Kidney epithelial cell (primary cell): ENCODE data around the gene TMEM205. TPM values are rescaled to one million over a fixed set of nuclear protein-coding genes. Genes with fewer than 3 reads are reported as not detected.

Experiments used
- DNase-seq: peaks from one replicate; pipeline ENCODE4 v3.0.0-alpha.2; 2010; ENCODE audit warnings: low read depth
- H3K27me3 ChIP-seq: 2 replicates; pipeline ENCODE4 v1.6.0; 2011; ENCODE audit warnings: low read length; ENCODE audit not compliant: control insufficient read depth, insufficient read depth
- H3K36me3 ChIP-seq: 2 replicates; pipeline ENCODE4 v1.5.1; 2011; ENCODE audit warnings: low read length; ENCODE audit not compliant: control insufficient read depth, insufficient read depth
- H3K4me3 ChIP-seq: 2 replicates; pipeline ENCODE4 v1.5.1; 2011; ENCODE audit warnings: low read depth, mild to moderate bottlenecking, control low read depth, low read length
- CTCF ChIP-seq: IDR thresholded peaks from 2 replicates; pipeline ENCODE4 v1.5.1; 2011; ENCODE audit warnings: mild to moderate bottlenecking, moderate library complexity, low read length, control low read depth, inconsistent platforms; ENCODE audit not compliant: insufficient read depth, poor library complexity, severe bottlenecking
- total RNA-seq: library from RNA; depleted of rRNA; stranded (reverse); fragments of >200 nt; gene quantifications from 2 replicates; pipeline ENCODE4 v1.2.3, GENCODE V29; 2015

TMEM205 gene
- total RNA-seq, 1 donor from 2014 or later: 307 TPM

GRCh38 chr19:11373885-11374432, 27.9 kb upstream of the TMEM205 start:
- Histone ChIP-seq H3K4me3 (peak overlapping the region; percentile 59), H3K36me3 (no peaks in the 10 kb centered on the region), H3K27me3 (no peaks in the 10 kb centered on the region)
- DNase-seq: no peak
- no peak for TF ChIP-seq CTCF

GRCh38 chr19:11373166-11373884, 27.3 kb upstream of the TMEM205 start:
- Histone ChIP-seq H3K27me3 (no peaks in the 10 kb centered on the region), H3K36me3 (no peaks in the 10 kb centered on the region), H3K4me3 (no peak overlapping the region)
- DNase-seq: no peak
- no peak for TF ChIP-seq CTCF

GRCh38 chr19:11370744-11371143, 24.7 kb upstream of the TMEM205 start:
- no peak overlapping the region for H3K4me3 ChIP-seq

GRCh38 chr19:11367528-11367927, 21.5 kb upstream of the TMEM205 start:
- TF ChIP-seq CTCF: no peak
- H3K27me3 ChIP-seq: no peaks in the 10 kb centered on the region
- H3K4me3 ChIP-seq: no peak overlapping the region
- no peaks in the 10 kb centered on the region for H3K36me3 ChIP-seq
- no peak for DNase-seq

More at GRCh38 chr19:11370744-11371143, 24.7 kb upstream of the TMEM205 start:
- no peak for TF ChIP-seq CTCF
- Histone ChIP-seq H3K36me3 (no peaks in the 10 kb centered on the region), H3K27me3 (no peaks in the 10 kb centered on the region)
- DNase-seq: no peak

- TF ChIP-seq CTCF: no peak
- no peaks in the 10 kb centered on the region for H3K27me3 ChIP-seq
- DNase-seq: no peak
- no peak overlapping the region for H3K4me3 ChIP-seq
- no peaks in the 10 kb centered on the region for H3K36me3 ChIP-seq
Measured at GRCh38 chr19:11365557-11366117, 19.6 kb upstream of the TMEM205 start.
